B cell (primary cell): ENCODE measurements around the gene BEST1. TPM values are rescaled to one million over a fixed set of nuclear protein-coding genes. Genes with fewer than 3 reads are reported as not detected.

ENCODE experiments used
- ATAC-seq: fragments of 200-7000 bp; cut with Tn5 transposase; one replicate; pipeline ENCODE4 v1.10.0; 2021; ENCODE audit warnings: low read depth, mild to moderate bottlenecking, moderate number of reproducible peaks, moderate library complexity
- CTCF ChIA-PET: fragments of 350-600 bp; sonication (Branson Sonifier 250); formaldehyde crosslinking; loops from one replicate; lab custom pipeline; 2021; ENCODE audit warnings: antibody characterized with exemption, inconsistent platforms; lab: Charles Lee
- POLR2A ChIA-PET: fragments of 350-600 bp; sonication (Branson Sonifier 250); formaldehyde crosslinking; loops from one replicate; lab custom pipeline; 2021; ENCODE audit warnings: antibody characterized with exemption; lab: Charles Lee
- DNase-seq: peaks from one replicate; pipeline ENCODE4 v3.0.0; 2013
- H2AFZ ChIP-seq: 2 replicates; pipeline ENCODE4 v1.6.1; 2012; ENCODE audit warnings: mild to moderate bottlenecking, low read depth, low read length; ENCODE audit not compliant: insufficient read depth, poor library complexity, severe bottlenecking
- H3K27ac ChIP-seq, 2 donors: 1 replicate in 1 of 2; 2 replicates in 1 of 2; pipeline ENCODE4 v1.5.1; 2012 to 2013; ENCODE audit warnings: low read length in 2 of 2, mild to moderate bottlenecking in 2 of 2, moderate library complexity in 1 of 2
- H3K27me3 ChIP-seq, 4 experiments: fragments of 200-600 bp in 1 of 4; sonication (generic) in 1 of 4; replicated peaks in 1 of 4; 1 replicate in 2 of 4; 2 replicates in 2 of 4; pipeline versions ENCODE4 v1.6.1 to v1.7.0; 2013 to 2016; ENCODE audit warnings: low read length in 3 of 4, mild to moderate bottlenecking in 2 of 4, mixed read lengths in 1 of 4, moderate library complexity in 1 of 4; ENCODE audit not compliant: insufficient read depth in 4 of 4, control insufficient read depth in 3 of 4; ENCODE audit errors: control extremely low read depth in 1 of 4
- H3K36me3 ChIP-seq, 2 experiments: replicated peaks in 1 of 2; 1 replicate in 1 of 2; 2 replicates in 1 of 2; pipeline versions ENCODE4 v1.6.1 to v1.7.1; 2013; ENCODE audit warnings: low read length in 1 of 2; ENCODE audit not compliant: insufficient read depth in 2 of 2, control insufficient read depth in 1 of 2; ENCODE audit errors: control extremely low read depth in 1 of 2, extremely low read depth in 1 of 2
- H3K4me1 ChIP-seq, 2 donors: fragments of 200-600 bp in 1 of 2; sonication (generic) in 1 of 2; 1 replicate in 1 of 2; 2 replicates in 1 of 2; pipeline versions ENCODE4 v1.5.1 to v1.6.1; 2013 to 2017; ENCODE audit warnings: low read length in 2 of 2; ENCODE audit not compliant: control insufficient read depth in 2 of 2, insufficient read depth in 2 of 2
- H3K4me2 ChIP-seq: replicated peaks from 2 replicates; pipeline ENCODE3; 2012; ENCODE audit warnings: mild to moderate bottlenecking, low read depth, low read length; ENCODE audit not compliant: poor library complexity, severe bottlenecking
- H3K4me3 ChIP-seq, 5 experiments: fragments of 200-600 bp in 1 of 5; sonication (generic) in 1 of 5; 1 replicate in 3 of 5; 2 replicates in 2 of 5; pipeline versions ENCODE4 v1.5.1 to v1.7.0; 2011 to 2016; ENCODE audit warnings: low read length in 4 of 5, mild to moderate bottlenecking in 4 of 5, low read depth in 2 of 5, control low read depth in 1 of 5, moderate library complexity in 1 of 5; ENCODE audit not compliant: insufficient read depth in 1 of 5; ENCODE audit errors: control extremely low read depth in 1 of 5, extremely low read depth in 1 of 5
- H3K79me2 ChIP-seq: fragments of 200-600 bp; sonication (generic); one replicate; pipeline ENCODE4 v1.6.0; 2016; ENCODE audit warnings: low read length; ENCODE audit not compliant: control insufficient read depth, insufficient read depth
- H3K9ac ChIP-seq: fragments of 200-600 bp; sonication (generic); 2 replicates; pipeline ENCODE4 v1.6.1; 2017; ENCODE audit warnings: mild to moderate bottlenecking, low read length, moderate library complexity
- H3K9me3 ChIP-seq, 3 donors: one replicate each; pipeline versions ENCODE4 v1.6.1 to v1.7.1; 2013; ENCODE audit warnings: low read length in 2 of 3; ENCODE audit not compliant: control insufficient read depth in 2 of 3, insufficient read depth in 1 of 3; ENCODE audit errors: control extremely low read depth in 1 of 3
- H4K20me1 ChIP-seq: 2 replicates; pipeline ENCODE4 v1.6.0; 2012; ENCODE audit warnings: mild to moderate bottlenecking, low read length; ENCODE audit not compliant: insufficient read depth, control insufficient read depth, poor library complexity, severe bottlenecking
- H3K27ac Mint-ChIP-seq: one replicate; pipeline ENCODE4 v1.8.0; 2021; ENCODE audit warnings: mixed read lengths
- H3K27me3 Mint-ChIP-seq: one replicate; pipeline ENCODE4 v1.8.0; 2021; ENCODE audit warnings: mixed read lengths
- H3K4me1 Mint-ChIP-seq: one replicate; pipeline ENCODE4 v1.8.0; 2021; ENCODE audit warnings: mixed read lengths
- H3K4me3 Mint-ChIP-seq: one replicate; pipeline ENCODE4 v1.8.0; 2021; ENCODE audit warnings: mixed read lengths
- H3K9me3 Mint-ChIP-seq: one replicate; pipeline ENCODE4 v1.8.0; 2022; ENCODE audit warnings: mixed read lengths; ENCODE audit not compliant: insufficient read depth
- EZH2 ChIP-seq: IDR thresholded peaks from 2 replicates; pipeline ENCODE4 v1.6.1; 2012; ENCODE audit warnings: borderline replicate concordance, low read depth, mild to moderate bottlenecking, moderate library complexity, low read length; ENCODE audit not compliant: insufficient read depth, poor library complexity, severe bottlenecking
- WGBS: methylation state at CpG from one replicate; pipeline ENCODE4 v1.1.5; 2013; ENCODE audit warnings: missing lambda C conversion rate; ENCODE audit not compliant: insufficient coverage; 5-methylcytosine and 5-hydroxymethylcytosine counted together
- intact Hi-C: fragments of 100-400 bp; cut with micrococcal nuclease; formaldehyde crosslinking; loops from one replicate; pipeline ENCODE4 v1.10.0; 2022
- polyA plus RNA-seq: library from polyadenylated mRNA; depleted of rRNA; stranded (reverse); fragments of >200 nt; gene quantifications from 2 replicates; pipeline ENCODE4 v1.2.3, GENCODE V29; 2012
- total RNA-seq, 2 donors: library from RNA; stranded (reverse); fragments of 120-200 nt in 1 of 2; gene quantifications; 1 replicate in 1 of 2; 2 replicates in 1 of 2; pipeline versions ENCODE4 v1.2.3 to v1.2.4, GENCODE V29; 2013 to 2022
- TF ChIP-seq, protein P1 (sequence below): fragments of 200-600 bp; IDR thresholded peaks from one replicate; pipeline ENCODE4 v1.8.0; 2022; ENCODE audit warnings: antibody characterized with exemption, mild to moderate bottlenecking

The BEST1 gene
- total and polyA plus RNA-seq, 2 donors (not counting 1 experiment from before 2014, with no cell fraction given), result 0.07 to 0.99 TPM

DNA sequence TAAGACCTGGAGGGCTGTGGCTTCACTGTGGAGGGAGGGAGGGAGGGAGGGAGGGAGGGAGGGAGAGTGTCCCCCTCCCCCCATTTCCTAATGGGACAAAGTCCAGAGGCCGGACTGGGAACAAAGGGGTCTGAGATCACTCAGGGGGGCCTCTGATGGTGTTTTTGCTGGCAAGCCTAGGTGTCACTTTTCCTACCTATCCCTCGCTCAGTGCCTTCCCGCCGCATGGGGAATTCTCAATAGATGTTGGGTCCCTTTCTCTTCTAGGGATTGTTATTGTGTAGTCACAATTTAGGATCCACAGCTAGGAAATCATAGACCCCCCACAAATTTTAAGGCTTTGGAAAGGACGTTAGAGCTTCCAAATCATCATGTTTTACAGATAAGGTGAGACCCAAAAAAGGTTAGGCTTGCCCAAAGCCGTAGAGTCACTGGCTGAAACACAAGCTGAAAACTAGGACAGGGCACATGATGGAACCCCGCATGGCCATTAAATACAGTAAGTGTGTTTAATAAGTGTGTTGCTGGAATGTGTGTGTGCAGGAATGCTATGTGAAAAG, 22.0 kb downstream of the BEST1 start:
- WGBS, result 35% methylated on average over 3 of the region's 7 CpGs

More for the DNA sequence above, 22.0 kb downstream of the BEST1 start:
- Mint-ChIP-seq H3K27me3 (no peaks in the 10 kb centered on the region), H3K4me3 (peak overlapping the region; percentile 76), H3K4me1 (peaks cover 50% of the 10 kb centered on the region), H3K9me3 (no peaks in the 10 kb centered on the region), H3K27ac (peak overlapping the region; percentile 75)
- Histone ChIP-seq H3K9me3 (no peaks in the 10 kb centered on the region), H2AFZ (no peak overlapping the region), H3K4me3 (peak overlapping the region in 1 of 5 experiments; percentile 8), H3K27ac (no peak overlapping the region), H3K27me3 (no peaks in the 10 kb centered on the region), H3K9ac (no peak overlapping the region), H3K36me3 (no peaks in the 10 kb centered on the region), H3K4me2 (peak overlapping the region; percentile 54), H4K20me1 (peaks cover under 1% of the 10 kb centered on the region), H3K4me1 (peaks cover 34 to 39% of the 10 kb centered on the region in 2 donors), H3K79me2 (peaks cover 21% of the 10 kb centered on the region)
- POLR2A ChIA-PET, result no interaction called here
- no peak for DNase-seq
- no peak for TF ChIP-seq EZH2
- TF ChIP-seq, protein P1, sequence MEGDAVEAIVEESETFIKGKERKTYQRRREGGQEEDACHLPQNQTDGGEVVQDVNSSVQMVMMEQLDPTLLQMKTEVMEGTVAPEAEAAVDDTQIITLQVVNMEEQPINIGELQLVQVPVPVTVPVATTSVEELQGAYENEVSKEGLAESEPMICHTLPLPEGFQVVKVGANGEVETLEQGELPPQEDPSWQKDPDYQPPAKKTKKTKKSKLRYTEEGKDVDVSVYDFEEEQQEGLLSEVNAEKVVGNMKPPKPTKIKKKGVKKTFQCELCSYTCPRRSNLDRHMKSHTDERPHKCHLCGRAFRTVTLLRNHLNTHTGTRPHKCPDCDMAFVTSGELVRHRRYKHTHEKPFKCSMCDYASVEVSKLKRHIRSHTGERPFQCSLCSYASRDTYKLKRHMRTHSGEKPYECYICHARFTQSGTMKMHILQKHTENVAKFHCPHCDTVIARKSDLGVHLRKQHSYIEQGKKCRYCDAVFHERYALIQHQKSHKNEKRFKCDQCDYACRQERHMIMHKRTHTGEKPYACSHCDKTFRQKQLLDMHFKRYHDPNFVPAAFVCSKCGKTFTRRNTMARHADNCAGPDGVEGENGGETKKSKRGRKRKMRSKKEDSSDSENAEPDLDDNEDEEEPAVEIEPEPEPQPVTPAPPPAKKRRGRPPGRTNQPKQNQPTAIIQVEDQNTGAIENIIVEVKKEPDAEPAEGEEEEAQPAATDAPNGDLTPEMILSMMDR, result no peak
- CTCF ChIA-PET, result interaction anchor here (1.0 to 7.3 kb wide), 5 partner anchors 25 to 175 kb away, joined by 6 to 59 read pairs (median 8); no protein-coding TSS in a partner anchor
- ATAC-seq, result no peak
- intact Hi-C loops, result no loop called here
